Measurements from ENCODE around the gene SLC12A4. TPM values are rescaled to one million over a fixed set of nuclear protein-coding genes. Genes with fewer than 3 reads are reported as not detected.
"Not testable (repeated sequence)": the region's sequence is repeated elsewhere in the genome, so short reads cannot be mapped to it uniquely, and the experiment has no call there.

SLC12A4 gene
- total RNA-seq, 2 donors from 2014 or later: 32.9 to 84.4 TPM

GRCh38 chr16:67995423-67995822 lies 27.0 kb upstream of the SLC12A4 start:
- Mint-ChIP-seq H3K9me3 (no peaks in the 10 kb centered on the region), H3K27me3 (no peaks in the 10 kb centered on the region), H3K27ac (peak overlapping the region; percentile 77 to 86), H3K4me1 (ENCODE audit: low read depth in 2 of 2) (peaks cover 27 to 38% of the 10 kb centered on the region in 2 donors), H3K36me3 (no peaks in the 10 kb centered on the region), H3K4me3 (peak overlapping the region; percentile 32)
- DNase-seq (ENCODE audit: low spot score) (no peak), ATAC-seq (no peak)

GRCh38 chr16:67994040-67994408 lies 25.6 kb upstream of the SLC12A4 start:
- ATAC-seq: peak; percentile 1 to 16
- not testable (repeated sequence) for H3K36me3 Mint-ChIP-seq; DNase-seq (ENCODE audit: low spot score); H3K9me3 Mint-ChIP-seq; H3K27me3 Mint-ChIP-seq
- peaks cover 19 to 31% of the 10 kb centered on the region in 2 donors for H3K4me1 Mint-ChIP-seq (ENCODE audit: low read depth in 2 of 2)
- H3K27ac Mint-ChIP-seq: peak overlapping the region; percentile 86 to 93
- H3K4me3 Mint-ChIP-seq: peak overlapping the region; percentile 76

GRCh38 chr16:67993207-67994039 lies 25.0 kb upstream of the SLC12A4 start:
- H3K36me3 Mint-ChIP-seq: no peaks in the 10 kb centered on the region
- H3K27me3 Mint-ChIP-seq: no peaks in the 10 kb centered on the region
- ATAC-seq: peak; percentile 95
- no peaks in the 10 kb centered on the region for H3K9me3 Mint-ChIP-seq
- peaks cover 15 to 34% of the 10 kb centered on the region in 2 donors for H3K4me1 Mint-ChIP-seq (ENCODE audit: low read depth in 2 of 2)
- peak; percentile 91 for DNase-seq (ENCODE audit: low spot score)
- H3K4me3 Mint-ChIP-seq: peak overlapping the region; percentile 76
- peak overlapping the region; percentile 86 to 93 for H3K27ac Mint-ChIP-seq

- H3K27ac Mint-ChIP-seq: peak overlapping the region in 1 of 2 donors; percentile 86
- no peaks in the 10 kb centered on the region for H3K9me3 Mint-ChIP-seq
- H3K4me1 Mint-ChIP-seq (ENCODE audit: low read depth in 2 of 2): peaks cover 20 to 37% of the 10 kb centered on the region in 2 donors
- DNase-seq (ENCODE audit: low spot score): no peak
- no peaks in the 10 kb centered on the region for H3K27me3 Mint-ChIP-seq
- H3K36me3 Mint-ChIP-seq: no peaks in the 10 kb centered on the region
- ATAC-seq: no peak
- peak overlapping the region; percentile 36 for H3K4me3 Mint-ChIP-seq
Observed at GRCh38 chr16:67992661-67993206, 24.3 kb upstream of the SLC12A4 start.

GRCh38 chr16:67990018-67990386 lies 21.6 kb upstream of the SLC12A4 start:
- DNase-seq (ENCODE audit: low spot score) (no peak), ATAC-seq (no peak)
- Mint-ChIP-seq H3K36me3 (no peaks in the 10 kb centered on the region), H3K27ac (peak overlapping the region in 1 of 2 donors; percentile 53), H3K4me1 (ENCODE audit: low read depth in 2 of 2) (peaks cover 17 to 28% of the 10 kb centered on the region in 2 donors), H3K4me3 (no peak overlapping the region), H3K9me3 (no peaks in the 10 kb centered on the region), H3K27me3 (no peaks in the 10 kb centered on the region)

- DNase-seq (ENCODE audit: low spot score) (no peak), ATAC-seq (no peak)
- Mint-ChIP-seq H3K4me3 (no peak overlapping the region), H3K9me3 (no peaks in the 10 kb centered on the region), H3K27me3 (no peaks in the 10 kb centered on the region), H3K27ac (peak overlapping the region in 1 of 2 donors; percentile 53), H3K4me1 (ENCODE audit: low read depth in 2 of 2) (peaks cover 16 to 33% of the 10 kb centered on the region in 2 donors), H3K36me3 (no peaks in the 10 kb centered on the region)
Observed at GRCh38 chr16:67989322-67990017, 21.0 kb upstream of the SLC12A4 start.

- no peak for ATAC-seq
- no peaks in the 10 kb centered on the region for H3K9me3 Mint-ChIP-seq
- peaks cover 22 to 33% of the 10 kb centered on the region in 2 donors for H3K4me1 Mint-ChIP-seq (ENCODE audit: low read depth in 2 of 2)
- H3K4me3 Mint-ChIP-seq: no peak overlapping the region
- no peak for DNase-seq (ENCODE audit: low spot score)
- no peaks in the 10 kb centered on the region for H3K27me3 Mint-ChIP-seq
- peak overlapping the region; percentile 45 to 93 for H3K27ac Mint-ChIP-seq
- no peaks in the 10 kb centered on the region for H3K36me3 Mint-ChIP-seq
Observed at GRCh38 chr16:67988675-67989074, 20.2 kb upstream of the SLC12A4 start.

GRCh38 chr16:67987460-67988160 lies 19.2 kb upstream of the SLC12A4 start:
- Mint-ChIP-seq H3K36me3 (no peaks in the 10 kb centered on the region), H3K4me3 (no peak overlapping the region), H3K27ac (peak overlapping the region; percentile 45 to 93), H3K9me3 (no peaks in the 10 kb centered on the region), H3K4me1 (ENCODE audit: low read depth in 2 of 2) (peaks cover 27 to 37% of the 10 kb centered on the region in 2 donors), H3K27me3 (no peaks in the 10 kb centered on the region)
- ATAC-seq: no peak
- DNase-seq (ENCODE audit: low spot score): no peak

- Mint-ChIP-seq H3K9me3 (no peaks in the 10 kb centered on the region), H3K27me3 (no peaks in the 10 kb centered on the region), H3K4me1 (ENCODE audit: low read depth in 2 of 2) (peaks cover 27 to 35% of the 10 kb centered on the region in 2 donors), H3K4me3 (no peak overlapping the region), H3K27ac (peak overlapping the region in 1 of 2 donors; percentile 93), H3K36me3 (no peaks in the 10 kb centered on the region)
- DNase-seq (ENCODE audit: low spot score) (no peak), ATAC-seq (no peak)
Observed at GRCh38 chr16:67986949-67987348, 18.5 kb upstream of the SLC12A4 start.

GRCh38 chr16:67982011-67982696 lies 13.7 kb upstream of the SLC12A4 start:
- Mint-ChIP-seq H3K4me3 (no peak overlapping the region), H3K27ac (no peak overlapping the region)

GRCh38 chr16:67979955-67980678 lies 11.7 kb upstream of the SLC12A4 start, which contains the start of gene DPEP3:
Gene DPEP3 (minus strand): TSS chr16:67980499. CDS start chr16:67980380, 119 bp downstream.
- DNase-seq (ENCODE audit: low spot score): no peak

More at GRCh38 chr16:67982011-67982696, 13.7 kb upstream of the SLC12A4 start:
- H3K9me3 Mint-ChIP-seq: no peaks in the 10 kb centered on the region
- no peak for DNase-seq (ENCODE audit: low spot score)
- no peaks in the 10 kb centered on the region for H3K27me3 Mint-ChIP-seq
- peaks cover 16 to 20% of the 10 kb centered on the region in 2 donors for H3K4me1 Mint-ChIP-seq (ENCODE audit: low read depth in 2 of 2)
- ATAC-seq: no peak
- no peaks in the 10 kb centered on the region for H3K36me3 Mint-ChIP-seq

GRCh38 chr16:67977469-67978227 lies 9.2 kb upstream of the SLC12A4 start:
- no peaks in the 10 kb centered on the region for H3K36me3 Mint-ChIP-seq

More at GRCh38 chr16:67979955-67980678, 11.7 kb upstream of the SLC12A4 start, which contains the start of gene DPEP3:
- H3K4me1 Mint-ChIP-seq (ENCODE audit: low read depth in 2 of 2): peaks cover 16 to 19% of the 10 kb centered on the region in 2 donors
- H3K4me3 Mint-ChIP-seq: no peak within 1 kb of the TSS
- H3K27ac Mint-ChIP-seq: no peak within 1 kb of the TSS
- no peaks in the 10 kb centered on the region for H3K27me3 Mint-ChIP-seq
- H3K9me3 Mint-ChIP-seq: no peaks in the 10 kb centered on the region
- H3K36me3 Mint-ChIP-seq: no peaks in the 10 kb centered on the region
- no peak for ATAC-seq

More at GRCh38 chr16:67977469-67978227, 9.2 kb upstream of the SLC12A4 start:
- H3K4me3 Mint-ChIP-seq: no peak overlapping the region
- ATAC-seq: no peak
- DNase-seq (ENCODE audit: low spot score): no peak
- no peaks in the 10 kb centered on the region for H3K27me3 Mint-ChIP-seq
- peaks cover 0 to under 1% of the 10 kb centered on the region in 2 donors for H3K4me1 Mint-ChIP-seq (ENCODE audit: low read depth in 2 of 2)
- H3K27ac Mint-ChIP-seq: no peak overlapping the region
- H3K9me3 Mint-ChIP-seq: no peaks in the 10 kb centered on the region

Data from natural killer cell treated with Interleukin-12 subunit alpha and Interleukin-12 subunit beta and Interleukin-15 and Interleukin-18, amount 100 ng/mL, for 72 hours (primary cell).